Endothelial cell of umbilical vein (primary cell): ENCODE results near the gene GSN. TPM values are rescaled to one million over a fixed set of nuclear protein-coding genes. Genes with fewer than 3 reads are reported as not detected.

ENCODE experiments used
- BruUV-seq: library from RNA; stranded (reverse); fragments of 400-500 nt; replicated peaks from 2 replicates; lab custom pipeline; 2021; lab: Mats Ljungman, UMichigan
- CTCF ChIA-PET: fragments of 300-600, 350-600 bp; sonication (Branson Sonifier 250); formaldehyde crosslinking; loops from one replicate; lab custom pipeline; 2021; ENCODE audit warnings: antibody characterized with exemption, inconsistent platforms; lab: Charles Lee
- POLR2A ChIA-PET: fragments of 300-600, 350-600 bp; sonication (Branson Sonifier 250); formaldehyde crosslinking; loops from one replicate; lab custom pipeline; 2021; ENCODE audit warnings: antibody characterized with exemption, inconsistent platforms; lab: Charles Lee
- DNase-seq: peaks from one replicate; pipeline ENCODE4 v3.0.0-alpha.2; 2011; ENCODE audit warnings: low read depth, low spot score
- FAIRE-seq: peaks from 2 replicates; lab custom pipeline; 2011; peaks lifted over from hg19 to GRCh38; lab: Jason Lieb, UNC
- H2AFZ ChIP-seq: 2 replicates; pipeline ENCODE4 v1.6.0; 2012; ENCODE audit warnings: low read depth, low read length, control low read depth, inconsistent platforms
- H3K27ac ChIP-seq: 2 replicates; pipeline ENCODE4 v1.5.1; 2011; ENCODE audit warnings: low read depth, mild to moderate bottlenecking, control low read depth, low read length, moderate library complexity; ENCODE audit not compliant: insufficient read depth
- H3K27me3 ChIP-seq, 2 experiments: 2 replicates each; pipeline versions ENCODE4 v1.6.0 to v1.6.1; 2011; ENCODE audit warnings: low read length in 2 of 2, mixed read lengths in 1 of 2; ENCODE audit not compliant: control insufficient read depth in 2 of 2, insufficient read depth in 2 of 2
- H3K36me3 ChIP-seq, 2 experiments: 2 replicates in 1 of 2; 3 replicates in 1 of 2; pipeline ENCODE4 v1.5.1; 2011; ENCODE audit warnings: low read length in 2 of 2, mild to moderate bottlenecking in 1 of 2, moderate library complexity in 1 of 2; ENCODE audit not compliant: control insufficient read depth in 2 of 2, insufficient read depth in 2 of 2; ENCODE audit errors: extremely low read depth in 1 of 2
- H3K4me1 ChIP-seq: 3 replicates; pipeline ENCODE4 v1.5.1; 2011; ENCODE audit warnings: mild to moderate bottlenecking, low read length; ENCODE audit not compliant: control insufficient read depth, insufficient read depth; ENCODE audit errors: extremely low read depth
- H3K4me2 ChIP-seq: 2 replicates; pipeline ENCODE4 v1.6.1; 2011; ENCODE audit warnings: low read length, control low read depth, mixed read lengths; ENCODE audit not compliant: insufficient read depth
- H3K4me3 ChIP-seq, 3 experiments: fragments of 200-600 bp in 1 of 3; sonication (generic), shearing (Covaris generic) in 1 of 3; replicated peaks in 1 of 3; 2 replicates each; pipeline ENCODE4 v1.5.1; 2011 to 2016; ENCODE audit warnings: control low read depth in 3 of 3, low read length in 3 of 3, mild to moderate bottlenecking in 2 of 3, inconsistent platforms in 1 of 3, low read depth in 1 of 3, moderate library complexity in 1 of 3; ENCODE audit not compliant: insufficient read depth in 1 of 3
- H3K79me2 ChIP-seq: 2 replicates; pipeline ENCODE4 v1.6.0; 2012; ENCODE audit warnings: low read length, inconsistent platforms; ENCODE audit not compliant: control insufficient read depth, insufficient read depth
- H3K9ac ChIP-seq: replicated peaks from 2 replicates; pipeline ENCODE3; 2011; ENCODE audit warnings: low read length, control low read depth; ENCODE audit not compliant: insufficient read depth; ENCODE audit errors: extremely low read depth
- H3K9me1 ChIP-seq: replicated peaks from 3 replicates; pipeline ENCODE4 v1.6.0; 2011; ENCODE audit warnings: mild to moderate bottlenecking, low read length; ENCODE audit not compliant: control insufficient read depth, insufficient read depth; ENCODE audit errors: extremely low read depth
- H3K9me3 ChIP-seq: replicated peaks from 2 replicates; pipeline ENCODE4 v1.5.1; 2012; ENCODE audit warnings: low read length, inconsistent platforms; ENCODE audit not compliant: control insufficient read depth, insufficient read depth
- H4K20me1 ChIP-seq: replicated peaks from 2 replicates; pipeline ENCODE3; 2011; ENCODE audit warnings: mild to moderate bottlenecking, low read length; ENCODE audit not compliant: control insufficient read depth, insufficient read depth; ENCODE audit errors: extremely low read depth
- CTCF ChIP-seq, 2 donors: IDR thresholded peaks; 1 replicate in 1 of 2; 2 replicates in 1 of 2; pipeline ENCODE4 v1.5.1; 2011; ENCODE audit warnings: low read length in 2 of 2, mild to moderate bottlenecking in 2 of 2, moderate library complexity in 2 of 2, control low read depth in 1 of 2, inconsistent platforms in 1 of 2, low read depth in 1 of 2; ENCODE audit not compliant: insufficient read depth in 1 of 2; ENCODE audit errors: extremely low read depth in 1 of 2
- EZH2 ChIP-seq: IDR thresholded peaks from 2 replicates; pipeline ENCODE4 v1.6.1; 2012; ENCODE audit warnings: borderline replicate concordance, low read depth, mild to moderate bottlenecking, moderate library complexity, low read length, inconsistent platforms; ENCODE audit not compliant: severe bottlenecking
- FOS ChIP-seq: IDR thresholded peaks from 2 replicates; pipeline ENCODE4 v1.6.1; 2011; ENCODE audit warnings: mild to moderate bottlenecking, low read length, moderate library complexity, borderline replicate concordance; ENCODE audit not compliant: insufficient read depth
- GATA2 ChIP-seq: IDR thresholded peaks from 2 replicates; pipeline ENCODE4 v1.7.0; 2011; ENCODE audit warnings: low read depth, mild to moderate bottlenecking, moderate library complexity, mixed read lengths, low read length; ENCODE audit not compliant: insufficient read length, insufficient read depth
- JUN ChIP-seq: IDR thresholded peaks from 2 replicates; pipeline ENCODE4 v1.6.1; 2011; ENCODE audit warnings: borderline replicate concordance, low read depth; ENCODE audit not compliant: insufficient read length, insufficient read depth
- MYC ChIP-seq: IDR thresholded peaks from one replicate; pipeline ENCODE4 v1.6.1; 2011; ENCODE audit warnings: mild to moderate bottlenecking, low read depth, low read length
- POLR2A ChIP-seq: IDR thresholded peaks from 2 replicates; pipeline ENCODE4 v1.6.1; 2012; ENCODE audit warnings: low read depth, mild to moderate bottlenecking, control low read depth, low read length
- POLR2AphosphoS5 ChIP-seq: IDR thresholded peaks from 2 replicates; pipeline ENCODE4 v1.6.1; 2012; ENCODE audit warnings: low read depth, mild to moderate bottlenecking, control low read depth, low read length, moderate library complexity; ENCODE audit not compliant: insufficient read depth
- dilution Hi-C: fragments of 300-500 bp; cut with MboI; formaldehyde crosslinking; loops from one replicate; pipeline ENCODE4 v1.15.0; 2019; ENCODE audit warnings: low sequenced_read_pairs; ENCODE audit not compliant: extremely low pct_ligation_motif_present
- intact Hi-C: fragments of 100-400 bp; cut with micrococcal nuclease; formaldehyde crosslinking; loops from one replicate; pipeline ENCODE4 v1.10.0; 2022
- polyA plus RNA-seq, 4 experiments: library from polyadenylated mRNA; depleted of rRNA in 3 of 4; stranded (reverse) in 3 of 4; unstranded in 1 of 4; fragments of >200 nt; gene quantifications; 2 replicates each; pipeline versions ENCODE4 v1.2.1 to v1.2.3, GENCODE V29; 2011 to 2012; ENCODE audit warnings: missing spikeins in 1 of 4
- total RNA-seq: library from RNA; stranded (reverse); gene quantifications from 2 replicates; pipeline ENCODE4 v1.2.3, GENCODE V29; 2021
- TF ChIP-seq, protein P1 (sequence below): IDR thresholded peaks from 2 replicates; pipeline ENCODE4 v1.6.1; 2011; ENCODE audit not compliant: insufficient read depth, insufficient read length

GSN gene
- total and polyA plus RNA-seq, 2 donors (not counting 3 experiments of a cell fraction or from before 2014, with no cell fraction given): 130 to 232 TPM

DNA sequence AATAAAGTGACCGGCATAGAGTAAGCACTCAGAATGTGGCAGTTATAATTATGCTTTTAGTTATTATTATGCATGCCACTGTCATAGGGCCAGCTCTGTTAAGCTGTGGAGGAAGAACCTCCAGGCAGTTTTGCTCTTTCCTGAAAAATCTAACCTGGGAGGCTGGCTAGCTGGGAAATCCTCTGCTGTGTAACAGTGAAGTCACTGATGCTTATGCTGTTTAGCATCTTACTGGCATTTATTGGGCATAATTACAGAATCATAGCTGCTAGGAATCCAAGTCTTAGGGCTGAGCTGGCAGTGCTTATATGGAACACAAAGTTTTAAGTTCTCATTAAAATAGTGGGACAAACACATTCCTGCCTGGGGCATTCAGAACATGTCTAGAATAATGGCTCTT is 5.5 kb upstream of the GSN start:
- Histone ChIP-seq H3K79me2 (no peaks in the 10 kb centered on the region), H3K9ac (no peak overlapping the region), H3K27ac (no peak overlapping the region), H3K4me3 (no peak overlapping the region), H2AFZ (no peak overlapping the region), H3K4me2 (no peak overlapping the region), H3K4me1 (peaks cover 17% of the 10 kb centered on the region), H3K36me3 (no peaks in the 10 kb centered on the region), H4K20me1 (no peaks in the 10 kb centered on the region), H3K9me1 (no peaks in the 10 kb centered on the region), H3K9me3 (no peaks in the 10 kb centered on the region), H3K27me3 (peaks cover 0 to 5% of the 10 kb centered on the region in 2 experiments)
- POLR2A ChIA-PET: no interaction called here
- intact Hi-C loops: no loop called here
- CTCF ChIA-PET: interaction anchor here (1.4 to 2.8 kb wide), 4 partner anchors 16 to 57 kb away, joined by 5 to 16 read pairs (median 10); no protein-coding TSS in a partner anchor
- FAIRE-seq (no peak), DNase-seq (no peak)
- TF ChIP-seq JUN: no peak
- no peak for TF ChIP-seq POLR2AphosphoS5
- no peak for TF ChIP-seq EZH2
- TF ChIP-seq GATA2: no peak
- no TSS peak for BruUV-seq
- dilution Hi-C loops: no loop called here

- intact Hi-C loops (no loop called here), dilution Hi-C loops (no loop called here)
- H4K20me1 ChIP-seq: no peaks in the 10 kb centered on the region
- H3K9ac ChIP-seq: no peak overlapping the region
- no peak overlapping the region for H2AFZ ChIP-seq
- H3K4me3 ChIP-seq: no peak overlapping the region
- H3K9me3 ChIP-seq: no peaks in the 10 kb centered on the region
- H3K4me1 ChIP-seq: peaks cover 17% of the 10 kb centered on the region
- H3K27ac ChIP-seq: no peak overlapping the region
- CTCF ChIA-PET: interaction anchor here (1.4 to 2.6 kb wide), 2 partner anchors 16 to 24 kb away, joined by 5 to 9 read pairs; no protein-coding TSS in a partner anchor
- H3K9me1 ChIP-seq: no peaks in the 10 kb centered on the region
- H3K79me2 ChIP-seq: no peaks in the 10 kb centered on the region
- peaks cover 0 to 5% of the 10 kb centered on the region in 2 experiments for H3K27me3 ChIP-seq
- TF ChIP-seq CTCF (IDR thresholded peaks at IDR 0.05; ENCODE audit: extremely low read depth in 1 of 2, insufficient read depth in 1 of 2, low read depth in 1 of 2, low read length in 2 of 2): no peak
- no peak for TF ChIP-seq POLR2AphosphoS5
- no peak for TF ChIP-seq MYC
- no peak for TF ChIP-seq EZH2
- TF ChIP-seq JUN: no peak
- no peak for TF ChIP-seq FOS
- TF ChIP-seq GATA2: no peak
- TF ChIP-seq, protein P1, sequence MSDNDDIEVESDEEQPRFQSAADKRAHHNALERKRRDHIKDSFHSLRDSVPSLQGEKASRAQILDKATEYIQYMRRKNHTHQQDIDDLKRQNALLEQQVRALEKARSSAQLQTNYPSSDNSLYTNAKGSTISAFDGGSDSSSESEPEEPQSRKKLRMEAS: no peak
- TF ChIP-seq POLR2A: no peak
- H3K4me2 ChIP-seq: no peak overlapping the region
- DNase-seq (no peak), FAIRE-seq (no peak)
- POLR2A ChIA-PET: no interaction called here
- BruUV-seq: no TSS peak
- no peaks in the 10 kb centered on the region for H3K36me3 ChIP-seq
Measured at GRCh38 chr9:121262953-121263352, 5.0 kb upstream of the GSN start.
